WTC11 (cell line): Measurements from ENCODE around the gene ITM2C. TPM values are rescaled to one million over a fixed set of nuclear protein-coding genes. Genes with fewer than 3 reads are reported as not detected.

ENCODE experiments used
- ATAC-seq: fragments of 200-7000 bp; cut with Tn5 transposase; 2 replicates; pipeline ENCODE4 v1.10.0; 2021; ENCODE audit warnings: mild to moderate bottlenecking, moderate library complexity
- CTCF ChIA-PET: fragments of 300-600 bp; sonication (Branson Sonifier 250); formaldehyde crosslinking; loops from one replicate; lab custom pipeline; 2021; ENCODE audit warnings: antibody characterized with exemption; lab: Charles Lee
- POLR2A ChIA-PET: fragments of 350-600 bp; sonication (Branson Sonifier 250); formaldehyde crosslinking; loops from one replicate; lab custom pipeline; 2021; ENCODE audit warnings: antibody characterized with exemption; lab: Charles Lee
- DNase-seq: peaks from one replicate; pipeline ENCODE4 v3.0.0; 2021; ENCODE audit warnings: low spot score
- H3K27ac Mint-ChIP-seq: 2 replicates; pipeline ENCODE4 v1.8.0; 2021; ENCODE audit warnings: mixed read lengths
- H3K27me3 Mint-ChIP-seq: 2 replicates; pipeline ENCODE4 v1.8.0; 2021; ENCODE audit warnings: low read depth, mild to moderate bottlenecking, moderate library complexity, mixed read lengths
- H3K36me3 Mint-ChIP-seq: 2 replicates; pipeline ENCODE4 v1.8.0; 2021; ENCODE audit warnings: mixed read lengths
- H3K4me1 Mint-ChIP-seq: 2 replicates; pipeline ENCODE4 v1.8.0; 2022; ENCODE audit warnings: mixed read lengths
- H3K4me3 Mint-ChIP-seq: 2 replicates; pipeline ENCODE4 v1.8.0; 2021; ENCODE audit warnings: mild to moderate bottlenecking, moderate library complexity, mixed read lengths
- H3K9me3 Mint-ChIP-seq: 2 replicates; pipeline ENCODE4 v1.8.0; 2021; ENCODE audit warnings: mixed read lengths
- ATF1 ChIP-seq: sonication (generic); formaldehyde crosslinking; IDR thresholded peaks from 2 replicates; pipeline ENCODE4 v1.8.1; 2023; ENCODE audit warnings: mild to moderate bottlenecking, moderate library complexity, missing genetic modification reagents
- FOXP4 ChIP-seq: sonication (generic); formaldehyde crosslinking; IDR thresholded peaks from 2 replicates; pipeline ENCODE4 v1.8.0; 2022; ENCODE audit warnings: mild to moderate bottlenecking, missing genetic modification reagents
- GRHL2 ChIP-seq: fragments of 250-450 bp; sonication (Bioruptor Pico); IDR thresholded peaks from 2 replicates; pipeline ENCODE4 v1.8.0; 2022; ENCODE audit warnings: mild to moderate bottlenecking, moderate library complexity; ENCODE audit not compliant: insufficient replicate concordance, severe bottlenecking
- HMGA2 ChIP-seq: fragments of 250-450 bp; sonication (Bioruptor Pico); IDR thresholded peaks from 2 replicates; pipeline ENCODE4 v1.4.0; 2021; ENCODE audit warnings: mild to moderate bottlenecking, moderate library complexity
- JUN ChIP-seq: sonication (generic); formaldehyde crosslinking; IDR thresholded peaks from 2 replicates; pipeline ENCODE4 v1.8.0; 2023; ENCODE audit warnings: mild to moderate bottlenecking, missing genetic modification reagents
- KAT7 ChIP-seq: sonication (generic); formaldehyde crosslinking; IDR thresholded peaks from 2 replicates; pipeline ENCODE4 v1.8.1; 2023; ENCODE audit warnings: missing genetic modification reagents, mild to moderate bottlenecking, borderline replicate concordance
- MYBL2 ChIP-seq: sonication (generic); formaldehyde crosslinking; IDR thresholded peaks from 2 replicates; pipeline ENCODE4 v1.8.1; 2023; ENCODE audit warnings: mild to moderate bottlenecking, moderate library complexity, missing genetic modification reagents
- NFATC4 ChIP-seq: fragments of 250-450 bp; sonication (Bioruptor Pico); IDR thresholded peaks from 2 replicates; pipeline ENCODE4 v1.9.0; 2021; ENCODE audit warnings: mild to moderate bottlenecking
- NFE2L1 ChIP-seq: sonication (generic); formaldehyde crosslinking; IDR thresholded peaks from 2 replicates; pipeline ENCODE4 v1.8.1; 2023; ENCODE audit warnings: missing genetic modification reagents
- NR1H2 ChIP-seq: sonication (generic); formaldehyde crosslinking; IDR thresholded peaks from 2 replicates; pipeline ENCODE4 v1.9.0; 2021; ENCODE audit warnings: mild to moderate bottlenecking, moderate library complexity, missing genetic modification reagents
- SMAD3 ChIP-seq: sonication (generic); formaldehyde crosslinking; IDR thresholded peaks from 2 replicates; pipeline ENCODE4 v1.8.0; 2022; ENCODE audit warnings: missing genetic modification reagents, mild to moderate bottlenecking, borderline replicate concordance
- TCF7 ChIP-seq: sonication (generic); formaldehyde crosslinking; IDR thresholded peaks from 2 replicates; pipeline ENCODE4 v1.8.0; 2022; ENCODE audit warnings: mild to moderate bottlenecking, low read depth, missing genetic modification reagents, moderate library complexity
- USF1 ChIP-seq: sonication (generic); formaldehyde crosslinking; IDR thresholded peaks from 2 replicates; pipeline ENCODE4 v1.8.0; 2022; ENCODE audit warnings: mild to moderate bottlenecking, missing genetic modification reagents
- USF2 ChIP-seq: sonication (generic); formaldehyde crosslinking; IDR thresholded peaks from 2 replicates; pipeline ENCODE4 v1.8.1; 2023; ENCODE audit warnings: mild to moderate bottlenecking, missing genetic modification reagents, moderate library complexity
- ZNF219 ChIP-seq: sonication (generic); formaldehyde crosslinking; IDR thresholded peaks from 2 replicates; pipeline ENCODE4 v1.8.0; 2023; ENCODE audit warnings: missing genetic modification reagents, mild to moderate bottlenecking, borderline replicate concordance
- ZNF232 ChIP-seq: sonication (generic); formaldehyde crosslinking; IDR thresholded peaks from 2 replicates; pipeline ENCODE4 v1.8.0; 2022; ENCODE audit warnings: mild to moderate bottlenecking, missing genetic modification reagents
- ZNF263 ChIP-seq: sonication (generic); formaldehyde crosslinking; IDR thresholded peaks from 2 replicates; pipeline ENCODE4 v1.8.1; 2022; ENCODE audit warnings: low read depth, mild to moderate bottlenecking, moderate library complexity, missing genetic modification reagents
- ZNF532 ChIP-seq: fragments of 250-450 bp; sonication (Bioruptor Pico); IDR thresholded peaks from 2 replicates; pipeline ENCODE4 v1.9.0; 2021; ENCODE audit warnings: mild to moderate bottlenecking, borderline replicate concordance
- total RNA-seq: library from RNA; stranded (reverse); gene quantifications from 3 replicates; pipeline ENCODE4 v1.2.3, GENCODE V29; 2021
- TF ChIP-seq, protein P1 (sequence below): sonication (generic); formaldehyde crosslinking; conservative IDR thresholded peaks from 2 replicates; pipeline ENCODE4 v1.8.1; 2023; ENCODE audit warnings: mild to moderate bottlenecking, low read depth, missing genetic modification reagents, moderate library complexity
- TF ChIP-seq, protein P2 (sequence below): fragments of 250-450 bp; sonication (Bioruptor Pico); conservative IDR thresholded peaks from 2 replicates; pipeline ENCODE4 v1.9.0; 2021; ENCODE audit warnings: mild to moderate bottlenecking

The ITM2C gene
- total RNA-seq, 1 experiment from 2014 or later: 316 TPM

- Mint-ChIP-seq H3K4me3 (no peak overlapping the region), H3K9me3 (peaks cover 4% of the 10 kb centered on the region; the same call in 1 of the 2 replicates), H3K27ac (no peak overlapping the region), H3K27me3 (peaks cover 5% of the 10 kb centered on the region; the same call in 1 of the 2 replicates), H3K4me1 (no peaks in the 10 kb centered on the region), H3K36me3 (no peaks in the 10 kb centered on the region)
- ATAC-seq (no peak), DNase-seq (no peak)
- ChIA-PET POLR2A (no interaction called here), CTCF (interaction anchor here (1.0 to 3.2 kb wide), 3 partner anchors 18 to 94 kb away, joined by 3 to 10 read pairs (median 10); no protein-coding TSS in a partner anchor)
- TF ChIP-seq FOXP4 (CRISPR knock-in tag): no peak
- TF ChIP-seq, protein P1, sequence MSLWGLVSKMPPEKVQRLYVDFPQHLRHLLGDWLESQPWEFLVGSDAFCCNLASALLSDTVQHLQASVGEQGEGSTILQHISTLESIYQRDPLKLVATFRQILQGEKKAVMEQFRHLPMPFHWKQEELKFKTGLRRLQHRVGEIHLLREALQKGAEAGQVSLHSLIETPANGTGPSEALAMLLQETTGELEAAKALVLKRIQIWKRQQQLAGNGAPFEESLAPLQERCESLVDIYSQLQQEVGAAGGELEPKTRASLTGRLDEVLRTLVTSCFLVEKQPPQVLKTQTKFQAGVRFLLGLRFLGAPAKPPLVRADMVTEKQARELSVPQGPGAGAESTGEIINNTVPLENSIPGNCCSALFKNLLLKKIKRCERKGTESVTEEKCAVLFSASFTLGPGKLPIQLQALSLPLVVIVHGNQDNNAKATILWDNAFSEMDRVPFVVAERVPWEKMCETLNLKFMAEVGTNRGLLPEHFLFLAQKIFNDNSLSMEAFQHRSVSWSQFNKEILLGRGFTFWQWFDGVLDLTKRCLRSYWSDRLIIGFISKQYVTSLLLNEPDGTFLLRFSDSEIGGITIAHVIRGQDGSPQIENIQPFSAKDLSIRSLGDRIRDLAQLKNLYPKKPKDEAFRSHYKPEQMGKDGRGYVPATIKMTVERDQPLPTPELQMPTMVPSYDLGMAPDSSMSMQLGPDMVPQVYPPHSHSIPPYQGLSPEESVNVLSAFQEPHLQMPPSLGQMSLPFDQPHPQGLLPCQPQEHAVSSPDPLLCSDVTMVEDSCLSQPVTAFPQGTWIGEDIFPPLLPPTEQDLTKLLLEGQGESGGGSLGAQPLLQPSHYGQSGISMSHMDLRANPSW: no peak
- no peak for TF ChIP-seq HMGA2
- TF ChIP-seq NFATC4: no peak
- no peak for TF ChIP-seq MYBL2 (CRISPR knock-in tag)
- TF ChIP-seq, protein P2, sequence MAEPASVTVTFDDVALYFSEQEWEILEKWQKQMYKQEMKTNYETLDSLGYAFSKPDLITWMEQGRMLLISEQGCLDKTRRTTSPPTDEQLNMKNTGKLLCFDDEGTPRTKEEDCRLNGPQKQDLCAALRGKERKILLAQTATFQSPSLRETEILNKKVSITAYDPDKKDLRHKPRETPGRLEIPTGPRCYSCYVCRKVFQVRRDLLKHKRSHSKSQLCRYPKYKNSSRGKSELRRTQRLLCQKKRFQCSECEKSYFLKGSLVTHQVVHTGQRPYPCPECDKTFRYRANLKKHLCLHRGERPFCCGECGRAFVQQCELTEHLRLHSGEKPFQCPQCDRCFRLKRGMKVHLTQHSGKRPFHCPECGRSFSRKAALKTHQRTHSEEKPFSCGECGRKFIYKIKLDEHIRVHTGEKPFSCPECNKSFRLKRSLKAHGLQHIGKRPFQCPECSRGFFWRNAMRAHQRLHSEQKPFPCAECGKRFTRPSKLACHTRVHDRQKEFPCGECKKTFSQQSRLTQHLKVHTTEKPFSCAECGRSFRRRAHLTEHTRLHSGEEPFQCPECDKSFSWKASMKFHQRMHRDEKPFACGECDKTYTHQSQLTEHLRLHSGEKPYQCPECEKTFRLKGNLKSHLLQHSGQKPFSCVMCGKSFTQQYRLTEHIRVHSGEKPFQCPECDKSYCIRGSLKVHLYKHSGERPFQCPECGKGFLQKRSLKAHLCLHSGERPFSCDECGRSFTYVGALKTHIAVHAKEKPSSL (CRISPR knock-in tag): no peak
- no peak for TF ChIP-seq ZNF219 (CRISPR knock-in tag)
These were observed 34.3 kb upstream of the ITM2C start for GRCh38 chr2:230830428-230830827.

DNA sequence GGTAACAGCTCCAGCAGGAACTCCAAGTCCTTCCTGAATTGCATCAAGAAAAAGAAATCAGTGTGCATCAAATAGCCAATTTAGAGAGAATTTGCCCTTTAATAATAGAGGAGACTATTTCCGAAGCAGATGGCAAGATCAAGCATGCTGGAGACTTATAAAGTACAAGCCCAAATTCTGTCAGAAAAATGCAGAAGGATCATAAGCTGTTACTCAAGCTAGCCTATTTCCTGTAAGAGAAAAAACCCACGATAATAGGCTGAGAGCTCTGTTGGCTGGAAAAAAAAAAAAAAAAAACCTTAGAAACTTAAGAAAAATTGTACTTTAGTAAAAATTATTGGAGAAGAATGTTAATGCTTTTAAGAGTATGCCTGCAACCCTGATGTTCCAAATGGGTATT, 24.4 kb upstream of the ITM2C start:
- TF ChIP-seq NR1H2: no peak
- TF ChIP-seq ATF1 (CRISPR knock-in tag): no peak
- TF ChIP-seq USF2 (CRISPR knock-in tag): no peak
- TF ChIP-seq ZNF532: no peak
- no peak for TF ChIP-seq USF1 (CRISPR knock-in tag)
- TF ChIP-seq JUN (CRISPR knock-in tag): no peak
- TF ChIP-seq ZNF232 (CRISPR knock-in tag): no peak
- TF ChIP-seq ZNF263 (CRISPR knock-in tag): no peak
- no peak for TF ChIP-seq GRHL2 (CRISPR knock-in tag)
- TF ChIP-seq NFE2L1 (CRISPR knock-in tag): no peak
- no peak for TF ChIP-seq TCF7
- TF ChIP-seq SMAD3: no peak
- TF ChIP-seq KAT7 (CRISPR knock-in tag): no peak
- POLR2A ChIA-PET: no interaction called here
- ATAC-seq: no peak
- peaks cover 19% of the 10 kb centered on the region for H3K9me3 Mint-ChIP-seq
- peaks cover 4% of the 10 kb centered on the region; the same call in 1 of the 2 replicates for H3K27me3 Mint-ChIP-seq
- no peak for DNase-seq
- CTCF ChIA-PET: interaction anchor here (0.6 to 2.6 kb wide), 4 partner anchors 8 to 147 kb away, joined by 3 to 20 read pairs (median 5); no protein-coding TSS in a partner anchor
- 0 out of 2 replicates have a peak, but pooled peaks cover 3% of the 10 kb centered on the region for H3K4me1 Mint-ChIP-seq
- no peaks in the 10 kb centered on the region for H3K36me3 Mint-ChIP-seq
- no peak overlapping the region for H3K27ac Mint-ChIP-seq
- no peak overlapping the region for H3K4me3 Mint-ChIP-seq
